MM.1S (cell line): Measurements from ENCODE around the gene MRPS18A.

ENCODE experiments used
- CTCF ChIP-seq: fragments of 300-600 bp; sonication (generic); IDR thresholded peaks from 2 replicates; pipeline ENCODE4 v1.5.1; 2016; ENCODE audit warnings: antibody characterized with exemption, low read length, mixed read lengths
- EZH2phosphoT487 ChIP-seq: fragments of 300-600 bp; sonication (generic); IDR thresholded peaks from 2 replicates; pipeline ENCODE4 v1.6.1; 2018; ENCODE audit warnings: antibody characterized with exemption, low read length

GRCh38 chr6:43666196-43666920 is 21.2 kb downstream of the MRPS18A start:
- TF ChIP-seq CTCF = no peak
- TF ChIP-seq EZH2phosphoT487 = no peak
